ES-I3 (cell line): ENCODE measurements around the gene PDC.
"Not testable (repeated sequence)": the region's sequence is repeated elsewhere in the genome, so short reads cannot be mapped to it uniquely, and the experiment has no call there.

ENCODE experiments used
- H3K36me3 ChIP-seq: 2 replicates; pipeline ENCODE4 v1.6.1; 2013; ENCODE audit warnings: mild to moderate bottlenecking, low read length, control low read depth, moderate library complexity; ENCODE audit not compliant: insufficient read depth
- H3K4me1 ChIP-seq: 2 replicates; pipeline ENCODE4 v1.6.1; 2013; ENCODE audit warnings: mild to moderate bottlenecking, control low read depth, low read length; ENCODE audit not compliant: insufficient read depth
- H3K9ac ChIP-seq: 2 replicates; pipeline ENCODE4 v1.6.1; 2013; ENCODE audit warnings: low read depth, mild to moderate bottlenecking, low read length, moderate library complexity
- H3K9me3 ChIP-seq: 2 replicates; pipeline ENCODE4 v1.6.1; 2013; ENCODE audit warnings: mild to moderate bottlenecking, low read length, moderate library complexity; ENCODE audit not compliant: control insufficient read depth, insufficient read depth

PDC gene

GRCh38 chr1:186403632-186404031 is 57.3 kb downstream of the PDC start:
- Histone ChIP-seq H3K36me3 (peaks cover 4% of the 10 kb centered on the region; the same call in 1 of the 2 replicates), H3K4me1 (no peaks in the 10 kb centered on the region), H3K9me3 (no peaks in the 10 kb centered on the region), H3K9ac (no peak overlapping the region)

- not testable (repeated sequence) for H3K9me3 ChIP-seq, H3K36me3 ChIP-seq, H3K9ac ChIP-seq, H3K4me1 ChIP-seq
Measured at GRCh38 chr1:186401446-186401845, 59.5 kb downstream of the PDC start.
